HG03520 (cell line): ENCODE results near the gene ADISSP.

Experiments
- ATAC-seq: cut with Tn5 transposase; IDR thresholded peaks from one replicate; pipeline ENCODE4 v1.9.1; 2021; ENCODE audit warnings: mild to moderate bottlenecking, moderate library complexity; ENCODE audit not compliant: unreplicated experiment

The ADISSP gene

DNA sequence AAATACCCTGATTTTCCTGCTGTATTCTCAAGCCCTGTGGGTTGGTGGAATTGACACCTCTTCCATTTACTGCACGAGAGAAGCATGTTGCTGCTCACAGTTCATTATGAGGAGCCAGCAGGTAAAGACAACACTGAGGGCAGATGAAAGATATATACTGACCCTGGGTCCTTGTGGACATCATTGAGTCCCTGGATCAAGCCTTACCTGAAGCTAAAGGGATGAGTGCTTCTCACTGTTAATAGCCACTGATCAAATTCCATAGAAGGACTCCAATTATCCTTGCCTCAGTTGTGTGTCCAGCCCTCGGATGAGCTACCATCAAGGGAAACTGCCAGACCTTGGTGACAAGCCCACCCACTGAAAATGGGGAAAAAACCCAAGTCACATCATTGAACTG lies 47.5 kb downstream of the ADISSP start:
- ATAC-seq, result no peak

DNA sequence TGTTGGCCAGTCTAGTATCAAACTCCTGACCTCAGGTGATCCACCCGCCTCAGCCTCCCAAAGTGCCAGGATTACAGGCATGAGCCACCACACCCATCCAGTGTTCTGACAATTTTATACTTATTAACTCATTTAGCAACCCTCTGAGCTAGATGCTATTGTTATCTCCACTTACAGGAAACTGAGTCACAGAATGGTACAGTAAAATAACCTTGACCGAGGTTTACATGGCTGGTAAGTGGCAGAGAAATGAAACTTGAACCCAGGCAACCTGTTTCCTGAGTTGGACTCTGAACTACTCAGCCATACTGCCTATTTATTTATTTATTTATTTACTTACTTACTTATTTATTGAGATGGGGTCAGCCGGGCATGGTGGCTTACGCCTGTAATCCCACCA lies 48.5 kb downstream of the ADISSP start:
- ATAC-seq, result no peak

DNA sequence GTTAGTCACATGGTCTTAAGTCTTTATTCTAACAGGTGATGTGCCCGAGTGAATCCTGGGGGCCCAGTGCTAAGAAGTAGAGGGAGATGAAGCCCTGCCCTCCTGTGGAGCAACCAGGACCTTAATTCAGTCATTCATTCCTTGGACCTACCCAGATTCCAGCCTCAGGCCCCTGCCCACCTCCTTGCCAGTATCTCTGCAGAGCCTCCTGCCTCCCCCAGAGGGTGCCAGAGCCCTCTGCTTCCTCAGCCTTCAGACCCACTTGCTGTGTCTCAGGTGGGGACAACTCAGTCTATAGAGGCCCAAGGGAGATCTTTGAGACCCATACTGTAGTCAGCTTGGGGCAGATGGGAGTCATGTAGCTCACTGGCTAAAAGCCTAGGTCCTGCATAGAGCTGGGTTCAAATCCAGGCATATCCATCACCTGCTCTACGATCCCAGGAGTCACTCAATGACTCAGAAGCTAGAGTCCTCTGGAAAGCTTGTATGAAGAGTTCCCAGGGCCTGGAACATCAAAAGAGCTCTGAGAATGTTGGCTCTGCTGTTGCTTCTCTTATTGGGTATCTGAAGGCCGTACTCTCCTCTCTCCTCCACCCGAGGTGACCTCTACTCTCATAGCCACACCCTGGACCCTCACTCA lies 51.2 kb downstream of the ADISSP start:
- ATAC-seq, result no peak

DNA sequence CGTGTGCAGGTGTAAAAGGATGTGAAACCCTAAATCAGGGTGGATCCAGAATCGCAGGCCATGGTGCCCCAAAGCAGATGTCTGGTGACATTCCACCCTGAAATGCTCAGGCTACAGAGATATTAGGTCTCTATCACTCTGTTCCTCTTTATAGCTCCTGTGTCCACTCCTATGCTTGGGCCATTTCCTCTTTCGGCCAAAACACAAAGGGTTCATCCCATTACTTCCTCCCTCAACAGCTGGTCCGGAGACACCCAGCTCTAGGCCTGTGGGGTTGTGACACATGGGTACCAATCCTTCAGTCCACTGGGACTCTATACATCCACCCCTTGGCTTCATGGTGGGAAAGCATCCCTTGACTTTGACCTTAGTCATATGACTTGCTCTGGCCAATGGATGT lies 53.5 kb downstream of the ADISSP start:
- no peak for ATAC-seq

DNA sequence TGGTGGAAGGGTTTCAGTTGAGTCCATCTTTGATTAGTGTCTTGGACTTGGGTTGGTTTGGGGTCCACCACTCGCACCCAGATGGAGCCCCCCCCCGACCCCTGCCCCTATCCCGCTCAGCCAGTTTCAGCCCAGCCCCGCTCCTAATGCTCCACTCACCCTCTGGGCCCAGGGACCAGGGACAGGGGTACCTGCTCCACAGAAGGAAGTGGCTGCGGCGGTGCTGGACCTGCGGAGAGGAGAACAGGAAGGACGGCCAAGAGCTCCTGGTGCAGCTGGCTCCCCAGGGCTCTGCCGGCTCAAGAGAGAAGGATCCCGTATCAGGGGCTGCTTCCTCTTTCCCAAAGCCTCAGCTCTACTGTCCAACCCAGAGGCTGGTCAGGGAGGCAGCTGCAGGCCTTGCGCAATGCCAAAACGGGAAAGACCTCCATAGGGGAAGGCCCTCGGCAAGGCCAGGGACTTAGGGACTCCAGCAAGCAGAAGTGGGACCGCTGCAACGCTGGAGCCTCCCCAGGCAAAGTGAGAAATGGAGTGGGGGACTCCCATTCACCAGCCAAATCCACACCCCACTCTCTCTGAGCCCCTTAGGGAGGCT lies 55.2 kb downstream of the ADISSP start, which contains the start of gene SIGLEC1:
TSS of gene SIGLEC1 (minus strand) at position 322 of the 595 bp plus-strand sequence. CDS start 5,472 bp downstream, outside the sequence.
- no peak for ATAC-seq

DNA sequence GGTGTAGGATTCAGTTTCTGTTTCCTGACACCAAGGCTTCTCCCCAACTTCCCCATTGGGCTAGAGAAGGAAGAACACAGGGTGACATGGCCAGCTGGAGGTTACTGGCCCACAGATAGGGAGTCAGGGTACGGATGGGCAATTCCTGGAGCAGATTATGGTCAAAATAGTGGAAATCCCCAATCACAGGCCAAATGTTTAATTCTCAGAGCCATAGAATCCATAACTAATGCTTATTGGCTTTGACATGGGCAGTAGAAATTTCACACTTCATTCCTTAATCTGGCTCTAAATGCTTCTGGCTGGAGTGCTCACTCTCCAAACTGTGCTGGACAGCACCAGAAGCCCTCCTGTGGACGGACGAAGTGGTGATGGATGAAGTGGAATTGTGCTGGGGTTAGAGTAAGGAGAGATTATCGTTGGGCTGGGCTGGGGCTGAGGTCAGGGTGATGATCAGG lies 56.0 kb downstream of the ADISSP start:
- ATAC-seq, result no peak

DNA sequence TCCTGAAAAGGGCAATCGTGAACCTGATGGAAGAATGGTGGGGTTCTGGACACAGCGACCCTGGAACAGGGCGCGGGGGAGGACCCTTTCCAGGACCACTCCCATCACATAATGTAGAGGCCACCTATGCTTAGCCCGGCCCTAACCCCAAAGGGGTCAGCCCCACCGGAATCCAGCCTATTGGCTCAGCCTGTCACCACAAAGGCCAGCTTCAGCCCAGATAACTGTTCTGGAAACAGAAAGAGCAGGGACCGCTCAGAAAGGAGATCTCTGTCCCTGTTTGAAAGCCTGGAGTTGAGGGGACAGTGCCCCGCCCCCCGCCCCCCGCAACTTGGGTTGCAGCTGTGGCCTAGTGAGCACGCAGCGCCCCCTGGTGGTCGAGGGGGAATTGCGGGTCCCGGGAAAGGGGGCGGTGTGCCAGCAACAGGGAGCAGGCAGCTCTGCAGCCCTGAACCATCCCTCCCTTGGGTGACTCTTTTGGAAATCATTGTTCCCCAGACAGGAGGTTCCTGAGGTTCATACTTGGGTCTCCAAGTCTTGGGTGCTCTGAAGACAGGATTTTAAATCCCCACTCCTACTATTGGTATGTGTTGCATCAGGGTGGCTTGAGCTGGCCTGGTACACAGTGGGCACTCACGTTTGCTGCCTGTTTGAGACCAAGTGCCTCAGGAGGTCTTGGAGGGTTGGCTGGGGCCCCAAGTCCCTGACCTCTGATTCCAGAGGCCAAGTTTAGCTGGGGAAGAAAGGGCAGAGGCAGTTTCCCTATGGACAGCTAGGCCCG lies 56.7 kb downstream of the ADISSP start:
- no peak for ATAC-seq

DNA sequence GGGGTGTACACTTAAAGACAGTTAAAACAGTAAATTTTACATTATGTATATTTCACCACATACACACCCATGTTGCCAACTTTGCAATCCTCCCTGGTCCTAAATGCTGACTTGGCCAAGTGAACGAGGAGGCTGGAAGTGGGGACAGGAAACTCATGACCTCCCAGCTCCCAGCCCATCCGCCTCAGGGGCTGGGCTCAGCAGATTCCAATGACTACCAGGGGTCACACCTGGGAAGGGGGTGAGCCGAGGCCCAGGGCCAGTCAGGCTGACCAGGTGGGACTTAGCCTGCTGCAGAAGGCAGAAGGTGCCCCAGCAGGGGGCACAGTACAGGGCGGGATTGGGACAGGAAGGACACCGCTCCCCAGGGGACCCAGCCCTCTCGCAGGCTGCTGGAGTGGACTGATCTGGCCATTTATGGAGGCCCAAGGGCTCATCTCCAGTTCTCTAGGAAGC lies 57.5 kb downstream of the ADISSP start:
- no peak for ATAC-seq

DNA sequence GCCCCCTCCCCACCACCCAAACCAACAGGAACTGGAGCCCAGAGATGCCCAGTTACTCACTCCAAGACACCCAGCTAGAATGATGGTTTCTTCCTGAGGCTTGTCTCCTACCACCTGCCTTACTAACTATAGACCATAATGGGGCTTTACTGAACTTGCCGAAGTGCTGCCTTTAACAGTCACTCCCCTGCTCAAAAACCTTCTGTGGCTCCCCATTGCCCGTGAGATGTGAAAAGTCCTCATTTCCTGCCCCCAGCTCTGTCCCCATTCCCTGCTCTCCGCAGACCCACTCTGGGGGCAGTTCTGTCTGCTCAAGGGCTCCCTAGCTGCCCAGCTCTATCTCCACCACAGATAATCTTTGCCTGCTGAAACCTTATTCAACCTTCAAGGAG lies 60.0 kb downstream of the ADISSP start:
- no peak for ATAC-seq

DNA sequence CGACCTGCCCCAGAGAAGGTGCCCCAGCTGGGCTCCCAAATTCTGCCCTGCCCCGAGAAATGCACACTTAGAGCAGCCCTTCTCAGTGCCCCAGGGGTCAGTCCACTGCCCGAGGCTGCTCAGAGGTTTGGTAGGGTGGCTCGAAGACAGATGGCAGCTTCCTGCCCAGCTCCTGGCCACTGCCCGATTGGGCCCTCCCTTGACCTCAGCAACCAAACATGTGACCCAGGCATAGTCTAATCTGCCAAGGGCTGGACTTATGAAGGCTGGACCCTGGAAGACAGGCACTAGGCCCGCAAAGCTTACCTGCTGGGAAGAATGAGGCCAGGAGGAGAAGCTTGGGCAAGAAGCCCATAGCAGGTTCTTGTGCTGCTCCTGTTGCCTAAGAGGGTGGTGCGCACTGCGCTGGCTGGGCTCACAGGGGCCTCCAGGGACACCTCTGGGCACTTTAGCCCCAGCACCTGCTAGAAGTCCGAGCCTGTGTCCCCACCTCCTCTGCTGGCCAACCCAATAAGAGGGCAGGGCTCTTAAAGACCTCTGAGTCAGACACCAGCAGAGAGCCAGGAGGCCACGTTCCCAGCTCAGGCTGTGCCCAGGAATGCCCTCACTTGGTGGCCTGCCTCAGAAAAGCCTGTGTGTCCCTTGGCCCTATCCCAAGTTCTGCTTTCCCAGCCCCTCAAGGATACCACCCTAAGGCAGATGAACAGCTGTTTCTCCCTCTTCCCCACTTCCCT lies 60.6 kb downstream of the ADISSP start:
- no peak for ATAC-seq

DNA sequence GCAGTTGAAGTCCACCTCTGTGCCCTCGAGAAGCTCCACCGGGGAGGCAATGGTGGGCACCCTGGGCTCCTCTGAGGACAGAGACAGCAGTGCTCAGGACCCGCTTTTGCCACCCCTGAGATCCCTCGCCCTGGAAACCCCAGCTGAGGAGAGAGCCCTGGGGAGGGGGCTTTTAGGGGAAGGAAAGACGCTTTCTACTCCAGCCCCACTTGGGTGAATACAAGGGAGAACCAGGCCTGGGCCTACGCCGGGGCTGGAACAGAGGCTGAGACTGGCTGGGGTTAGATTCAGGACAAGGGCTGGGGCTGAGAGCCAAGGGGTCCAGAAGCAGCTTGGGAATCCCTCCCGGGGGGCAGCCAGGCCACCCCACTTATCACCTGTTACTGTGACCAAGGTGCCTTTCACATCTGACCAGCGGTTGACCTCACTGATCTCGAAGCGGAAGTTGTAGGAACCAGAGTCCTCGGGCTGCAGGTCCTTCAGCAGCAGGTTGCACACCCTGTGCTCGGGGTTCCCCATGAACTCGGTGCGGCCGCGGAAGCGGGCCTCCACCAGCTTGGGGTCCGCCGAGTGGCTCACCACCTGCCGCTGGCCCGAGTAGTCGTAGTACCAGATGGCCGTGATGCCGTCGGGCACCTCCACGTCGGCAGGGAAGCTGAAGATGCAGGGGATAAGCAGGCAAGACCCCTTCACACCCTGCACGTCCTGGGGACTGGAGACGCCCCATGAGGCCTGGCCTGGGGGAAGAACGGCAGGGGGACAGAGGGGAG lies 61.4 kb downstream of the ADISSP start:
- no peak for ATAC-seq

DNA sequence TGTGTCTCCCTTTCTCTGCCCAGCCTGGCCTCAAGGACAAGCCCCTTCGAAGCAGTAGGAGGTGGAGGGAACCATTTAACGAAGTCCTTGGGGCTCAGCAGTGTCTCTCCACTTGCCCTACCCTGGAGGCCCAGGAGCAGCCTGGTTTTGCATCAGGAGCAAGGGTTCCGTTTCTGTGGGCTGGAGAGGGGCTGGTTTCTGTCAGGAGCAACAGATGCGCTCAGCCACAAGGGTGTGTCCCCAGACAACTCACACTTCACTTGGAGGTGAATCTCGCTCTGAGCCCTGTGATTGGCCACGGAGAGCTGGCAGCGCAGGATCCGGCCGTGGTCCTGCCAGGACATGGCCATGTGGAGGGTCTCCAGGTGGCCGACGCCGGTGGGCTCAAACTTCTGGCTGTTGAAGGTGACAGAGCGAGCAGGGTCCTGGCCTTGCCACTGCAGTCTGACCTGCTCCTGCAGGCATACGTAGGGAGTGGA lies 62.0 kb downstream of the ADISSP start:
- no peak for ATAC-seq

DNA sequence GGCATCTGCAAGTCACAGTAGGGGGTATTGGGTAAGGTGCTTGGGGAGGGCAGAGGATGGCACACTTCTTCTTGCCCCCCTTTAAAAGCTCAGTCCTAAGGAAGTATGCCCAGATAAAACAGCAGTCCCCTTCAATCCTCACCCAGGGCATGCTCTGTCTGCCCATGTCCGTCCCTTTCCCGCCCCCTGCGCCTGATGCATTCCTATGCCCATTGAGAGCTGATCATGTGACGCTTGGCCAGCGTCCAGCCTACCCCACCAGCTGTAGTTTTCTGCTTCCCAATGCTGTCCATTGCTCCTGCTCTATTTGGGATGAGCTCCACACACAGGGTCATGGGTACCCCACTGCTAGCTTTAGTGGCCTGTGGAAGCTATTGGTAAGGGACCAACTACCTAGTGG lies 63.5 kb downstream of the ADISSP start:
- no peak for ATAC-seq
